CD4-positive, alpha-beta T cell (primary cell): ENCODE measurements around the gene FNIP1. TPM values are rescaled to one million over a fixed set of nuclear protein-coding genes. Genes with fewer than 3 reads are reported as not detected.

Experiments used
- ATAC-seq: fragments of 200-7000 bp; cut with Tn5 transposase; one replicate; pipeline ENCODE4 v1.10.0; 2022; ENCODE audit warnings: mild to moderate bottlenecking; ENCODE audit not compliant: poor library complexity
- CTCF ChIA-PET: fragments of 350-600 bp; sonication (Branson Sonifier 250); formaldehyde crosslinking; loops from one replicate; lab custom pipeline; 2021; ENCODE audit warnings: antibody characterized with exemption, inconsistent platforms; lab: Charles Lee
- POLR2A ChIA-PET: fragments of 350-600 bp; sonication (Branson Sonifier 250); formaldehyde crosslinking; loops from one replicate; lab custom pipeline; 2021; ENCODE audit warnings: antibody characterized with exemption, inconsistent platforms; lab: Charles Lee
- DNase-seq, 14 experiments: peaks; one replicate each; pipeline ENCODE4 v3.0.0-alpha.2; 2013 to 2020; ENCODE audit warnings: mixed read lengths in 2 of 14
- H3K27ac ChIP-seq, 2 donors: one replicate each; pipeline versions ENCODE4 v1.5.1 to v1.7.0; 2013; ENCODE audit warnings: low read length in 2 of 2, low read depth in 1 of 2, mild to moderate bottlenecking in 1 of 2
- H3K27me3 ChIP-seq, 2 experiments: 1 replicate in 1 of 2; 2 replicates in 1 of 2; pipeline versions ENCODE4 v1.6.1 to v1.7.0; 2013; ENCODE audit warnings: low read length in 2 of 2, control low read depth in 1 of 2, mild to moderate bottlenecking in 1 of 2, moderate library complexity in 1 of 2; ENCODE audit not compliant: insufficient read depth in 2 of 2, control insufficient read depth in 1 of 2
- H3K36me3 ChIP-seq: one replicate; pipeline ENCODE4 v1.6.1; 2013; ENCODE audit warnings: low read length, control low read depth; ENCODE audit not compliant: insufficient read depth
- H3K4me1 ChIP-seq: one replicate; pipeline ENCODE4 v1.6.1; 2013; ENCODE audit warnings: low read length, control low read depth; ENCODE audit not compliant: insufficient read depth
- H3K4me3 ChIP-seq: one replicate; pipeline ENCODE4 v1.5.1; 2013; ENCODE audit warnings: mild to moderate bottlenecking, low read length, moderate library complexity
- H3K9me3 ChIP-seq, 2 experiments: 1 replicate in 1 of 2; 2 replicates in 1 of 2; pipeline versions ENCODE4 v1.6.1 to v1.7.0; 2013; ENCODE audit warnings: low read length in 2 of 2, mild to moderate bottlenecking in 2 of 2, control low read depth in 1 of 2, moderate library complexity in 1 of 2; ENCODE audit not compliant: control insufficient read depth in 1 of 2, insufficient read depth in 1 of 2
- H3K27ac Mint-ChIP-seq: one replicate; pipeline ENCODE4 v1.8.0; 2020; ENCODE audit warnings: mixed read lengths
- H3K27me3 Mint-ChIP-seq: one replicate; pipeline ENCODE4 v1.8.0; 2021; ENCODE audit warnings: mixed read lengths
- H3K36me3 Mint-ChIP-seq: one replicate; pipeline ENCODE4 v1.8.0; 2021; ENCODE audit warnings: low read depth, mixed read lengths
- H3K4me1 Mint-ChIP-seq: one replicate; pipeline ENCODE4 v1.8.0; 2021; ENCODE audit warnings: low read depth, mixed read lengths
- H3K4me3 Mint-ChIP-seq: one replicate; pipeline ENCODE4 v1.8.0; 2020; ENCODE audit warnings: mild to moderate bottlenecking, mixed read lengths
- H3K9me3 Mint-ChIP-seq: one replicate; pipeline ENCODE4 v1.8.0; 2020; ENCODE audit warnings: mixed read lengths
- CTCF ChIP-seq: fragments of 200-600 bp; IDR thresholded peaks from one replicate; pipeline ENCODE4 v1.8.0; 2022; ENCODE audit warnings: antibody characterized with exemption, mild to moderate bottlenecking
- intact Hi-C, 2 experiments: fragments of 100-400 bp; cut with DNase I in 1 of 2; cut with micrococcal nuclease in 1 of 2; formaldehyde crosslinking; loops; one replicate each; pipeline versions ENCODE4 v1.15.1 to v1.9.0; 2023 to 2025; cut with DNase I, micrococcal nuclease
- total RNA-seq, 174 experiments: library from RNA in 2 of 174; stranded (reverse) in 2 of 174; gene quantifications; one replicate each; pipeline ENCODE4 v1.2.3 and lab custom pipeline; 2021 to 2026

Gene FNIP1
- total RNA-seq, 2 experiments from 2014 or later: 34.5 to 34.7 TPM

GRCh38 chr5:131644822-131645221 lies 152.0 kb downstream of the FNIP1 start:
- Histone ChIP-seq H3K36me3 (peaks cover 17% of the 10 kb centered on the region), H3K27me3 (no peaks in the 10 kb centered on the region), H3K27ac (no peak overlapping the region), H3K4me3 (no peak overlapping the region), H3K4me1 (no peaks in the 10 kb centered on the region), H3K9me3 (no peaks in the 10 kb centered on the region)
- TF ChIP-seq CTCF: no peak
- no peaks in the 10 kb centered on the region for H3K9me3 Mint-ChIP-seq
- ATAC-seq (no peak), DNase-seq (no peak)
- CTCF ChIA-PET: interaction anchor here (0.6 kb wide), 1 partner anchor 11 kb away, joined by 3 read pairs; no protein-coding TSS in a partner anchor
- H3K27ac Mint-ChIP-seq: no peak overlapping the region
- H3K36me3 Mint-ChIP-seq: peaks cover 53% of the 10 kb centered on the region
- POLR2A ChIA-PET: interaction anchor here (1.5 kb wide), 1 partner anchor 9 kb away, joined by 7 read pairs; no protein-coding TSS in a partner anchor
- H3K27me3 Mint-ChIP-seq: no peaks in the 10 kb centered on the region
- intact Hi-C loops: no loop called here
- H3K4me3 Mint-ChIP-seq: no peak overlapping the region
- peaks cover 20% of the 10 kb centered on the region for H3K4me1 Mint-ChIP-seq

DNA sequence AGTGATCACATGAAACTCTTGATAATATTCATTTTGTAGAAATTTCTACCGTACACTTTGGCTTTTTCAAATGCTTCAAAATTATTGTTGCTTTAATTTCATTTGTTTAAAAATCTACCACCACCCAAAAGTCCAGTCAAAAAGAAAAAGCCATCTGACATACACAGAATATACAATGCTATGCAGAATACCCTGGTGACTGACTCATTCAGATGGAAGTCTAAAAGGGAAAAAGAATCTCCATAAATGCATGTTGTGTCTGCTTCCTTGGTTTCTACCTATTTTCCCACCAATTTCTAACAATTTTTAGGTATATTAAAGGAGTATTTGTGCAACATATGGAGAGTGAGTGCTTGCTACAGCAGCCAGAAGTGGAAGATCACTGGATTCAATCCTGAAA lies 152.4 kb downstream of the FNIP1 start:
- H3K27ac ChIP-seq: no peak overlapping the region
- H3K4me3 Mint-ChIP-seq: no peak overlapping the region
- H3K4me3 ChIP-seq: no peak overlapping the region
- intact Hi-C loops: no loop called here
- no peaks in the 10 kb centered on the region for H3K27me3 ChIP-seq
- DNase-seq (no peak), ATAC-seq (no peak)
- H3K27ac Mint-ChIP-seq: no peak overlapping the region
- no peaks in the 10 kb centered on the region for H3K27me3 Mint-ChIP-seq
- peaks cover 24% of the 10 kb centered on the region for H3K4me1 Mint-ChIP-seq
- no peaks in the 10 kb centered on the region for H3K9me3 ChIP-seq
- peaks cover 17% of the 10 kb centered on the region for H3K36me3 ChIP-seq
- CTCF ChIA-PET: no interaction called here
- POLR2A ChIA-PET: interaction anchor here (1.5 kb wide), 1 partner anchor 8 kb away, joined by 7 read pairs; no protein-coding TSS in a partner anchor
- H3K4me1 ChIP-seq: no peaks in the 10 kb centered on the region
- H3K9me3 Mint-ChIP-seq: no peaks in the 10 kb centered on the region
- H3K36me3 Mint-ChIP-seq: peaks cover 49% of the 10 kb centered on the region
- TF ChIP-seq CTCF: no peak

GRCh38 chr5:131641494-131641893 lies 155.3 kb downstream of the FNIP1 start:
- Mint-ChIP-seq H3K9me3 (no peaks in the 10 kb centered on the region), H3K4me1 (peaks cover 42% of the 10 kb centered on the region), H3K27ac (peak overlapping the region; percentile 93), H3K4me3 (no peak overlapping the region), H3K27me3 (no peaks in the 10 kb centered on the region), H3K36me3 (peaks cover 29% of the 10 kb centered on the region)
- Histone ChIP-seq H3K36me3 (peaks cover 12% of the 10 kb centered on the region), H3K4me1 (no peaks in the 10 kb centered on the region), H3K4me3 (no peak overlapping the region), H3K27ac (no peak overlapping the region), H3K9me3 (no peaks in the 10 kb centered on the region), H3K27me3 (no peaks in the 10 kb centered on the region)
- DNase-seq: no peak
- POLR2A ChIA-PET: interaction anchor here (1.3 kb wide), 1 partner anchor 10 kb away, joined by 3 read pairs; no protein-coding TSS in a partner anchor
- no peak for TF ChIP-seq CTCF
- CTCF ChIA-PET: interaction anchor here (0.9 kb wide), 1 partner anchor 16 kb away, joined by 3 read pairs; no protein-coding TSS in a partner anchor
- no peak for ATAC-seq
- intact Hi-C loops: no loop called here
